Measurements from ENCODE around the gene HNRNPAB.
A peak's percentile ranks its signal among the peaks of the same experiment; 100 is the strongest.
"Not testable (repeated sequence)": the region's sequence is repeated elsewhere in the genome, so short reads cannot be mapped to it uniquely, and the experiment has no call there.

HNRNPAB gene

DNA sequence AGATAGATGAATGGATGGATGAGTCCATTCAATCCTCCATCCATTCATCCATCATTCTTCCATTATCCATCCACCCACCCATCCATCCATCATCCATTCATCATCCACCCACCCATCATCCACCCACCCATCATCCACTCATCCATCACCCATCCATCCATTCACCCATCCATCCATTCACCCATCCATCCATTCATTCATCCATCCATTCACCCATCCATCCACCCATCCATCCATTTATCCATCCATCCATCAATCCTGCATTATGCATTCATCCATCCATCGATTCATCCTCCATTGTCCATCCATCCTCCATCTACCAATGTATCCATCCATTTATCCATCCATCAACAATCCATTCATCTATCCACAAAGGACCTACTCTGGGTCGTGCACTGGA lies 41.1 kb downstream of the HNRNPAB start:
- no peak for DNase-seq (ENCODE audit: low spot score)

DNA sequence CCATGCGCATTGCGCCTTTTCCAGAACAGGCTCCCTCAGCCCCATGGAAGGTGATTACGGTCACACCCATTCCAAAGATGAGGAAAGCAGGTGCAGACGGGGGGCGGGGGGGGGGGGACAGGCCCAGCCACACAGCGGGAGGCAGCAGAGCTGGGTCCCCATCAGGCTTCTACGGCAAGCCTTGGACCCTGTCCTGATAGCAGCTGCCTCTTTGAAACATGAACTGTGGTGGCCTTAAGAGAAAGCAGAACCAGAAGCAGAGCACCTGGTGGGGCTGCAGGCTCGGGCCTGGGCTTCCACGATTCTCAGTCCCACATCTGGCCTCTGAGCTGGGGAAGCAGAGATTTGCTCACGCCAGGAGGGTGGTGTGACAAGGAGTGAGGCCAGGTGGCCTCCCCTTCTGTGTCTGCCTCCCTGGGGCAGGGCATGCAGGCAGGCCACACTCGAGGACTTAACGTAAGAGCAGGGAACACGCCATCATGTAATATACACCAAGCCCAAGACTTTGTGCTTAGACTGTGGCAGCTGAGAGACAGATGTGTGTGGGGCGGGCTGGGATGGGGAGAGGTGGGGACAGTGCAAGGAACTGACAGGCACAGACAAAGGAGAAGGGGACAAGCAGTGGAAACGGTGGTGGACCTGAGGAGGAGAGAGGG lies 42.4 kb downstream of the HNRNPAB start:
- DNase-seq (ENCODE audit: low spot score) = no peak

- DNase-seq (ENCODE audit: low spot score) = peak; percentile 40
Measured at GRCh38 chr5:178247481-178248456, 43.4 kb downstream of the HNRNPAB start.

GRCh38 chr5:178248750-178249149 lies 44.4 kb downstream of the HNRNPAB start:
- DNase-seq (ENCODE audit: low spot score) = no peak

GRCh38 chr5:178249191-178249989 lies 45.1 kb downstream of the HNRNPAB start:
- peak; percentile 61 for DNase-seq (ENCODE audit: low spot score)

DNA sequence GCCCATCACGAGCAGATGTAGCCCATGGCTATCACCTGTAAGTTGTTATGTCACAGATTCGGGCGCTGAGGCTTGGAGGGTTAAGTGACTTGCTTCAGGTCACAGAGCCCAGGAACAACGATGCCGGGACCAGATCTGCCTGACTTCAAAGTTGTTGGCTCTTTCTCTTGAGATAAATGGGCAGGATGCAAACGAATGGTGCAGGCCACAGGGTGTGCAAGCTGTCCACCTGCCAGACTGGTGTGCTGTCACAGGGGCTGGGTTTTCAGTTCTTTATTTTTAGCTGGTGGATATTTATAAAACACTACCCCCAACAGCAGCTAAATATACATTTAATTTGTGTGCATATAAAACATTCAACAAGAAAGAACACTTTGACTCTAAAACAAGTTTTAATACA lies 45.9 kb downstream of the HNRNPAB start:
- DNase-seq (ENCODE audit: low spot score) = no peak

DNA sequence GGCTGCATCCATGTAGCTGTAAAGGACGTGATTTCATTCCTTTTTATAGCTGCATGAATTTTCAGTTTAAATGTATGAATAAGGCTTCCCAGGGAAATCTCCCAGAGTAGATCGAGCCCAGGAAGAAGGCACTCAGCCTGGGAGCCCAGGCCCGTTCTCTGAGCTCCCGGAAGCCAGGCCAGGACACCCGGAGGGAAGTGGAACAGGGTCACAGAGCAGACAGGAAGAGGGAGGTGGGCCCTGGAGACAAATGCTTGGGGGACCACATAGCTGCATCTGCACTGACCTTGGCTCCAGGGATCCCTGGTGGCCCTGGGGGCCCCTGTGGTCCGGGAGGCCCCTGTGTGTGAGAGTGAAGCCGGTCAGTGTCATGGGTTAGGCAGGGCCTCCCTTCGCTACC lies 47.9 kb downstream of the HNRNPAB start:
- DNase-seq (ENCODE audit: low spot score) = no peak

DNA sequence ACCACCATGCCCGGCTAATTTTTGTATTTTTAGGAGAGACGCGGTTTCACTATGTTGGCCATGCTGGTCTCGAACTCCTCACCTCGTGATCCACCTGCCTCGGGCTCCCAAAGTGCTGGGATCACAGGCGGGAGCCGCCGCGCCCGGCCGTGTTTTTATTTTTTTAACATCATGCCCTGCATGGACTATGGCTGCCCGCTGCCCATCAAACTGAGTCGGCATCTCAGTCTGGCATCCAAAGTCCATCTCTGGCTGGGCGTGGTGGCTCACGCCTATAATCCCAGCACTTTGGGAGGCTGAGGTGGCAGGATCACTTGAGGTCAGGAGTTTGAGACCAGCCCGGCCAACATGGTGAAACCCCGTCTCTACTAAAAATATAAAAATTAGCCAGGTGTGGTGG lies 49.3 kb downstream of the HNRNPAB start:
- not testable (repeated sequence) for DNase-seq (ENCODE audit: low spot score)

GRCh38 chr5:178256746-178257145 lies 52.4 kb downstream of the HNRNPAB start:
- DNase-seq (ENCODE audit: low spot score) = no peak

GRCh38 chr5:178257650-178258049 lies 53.3 kb downstream of the HNRNPAB start:
- DNase-seq (ENCODE audit: low spot score) = no peak

DNA sequence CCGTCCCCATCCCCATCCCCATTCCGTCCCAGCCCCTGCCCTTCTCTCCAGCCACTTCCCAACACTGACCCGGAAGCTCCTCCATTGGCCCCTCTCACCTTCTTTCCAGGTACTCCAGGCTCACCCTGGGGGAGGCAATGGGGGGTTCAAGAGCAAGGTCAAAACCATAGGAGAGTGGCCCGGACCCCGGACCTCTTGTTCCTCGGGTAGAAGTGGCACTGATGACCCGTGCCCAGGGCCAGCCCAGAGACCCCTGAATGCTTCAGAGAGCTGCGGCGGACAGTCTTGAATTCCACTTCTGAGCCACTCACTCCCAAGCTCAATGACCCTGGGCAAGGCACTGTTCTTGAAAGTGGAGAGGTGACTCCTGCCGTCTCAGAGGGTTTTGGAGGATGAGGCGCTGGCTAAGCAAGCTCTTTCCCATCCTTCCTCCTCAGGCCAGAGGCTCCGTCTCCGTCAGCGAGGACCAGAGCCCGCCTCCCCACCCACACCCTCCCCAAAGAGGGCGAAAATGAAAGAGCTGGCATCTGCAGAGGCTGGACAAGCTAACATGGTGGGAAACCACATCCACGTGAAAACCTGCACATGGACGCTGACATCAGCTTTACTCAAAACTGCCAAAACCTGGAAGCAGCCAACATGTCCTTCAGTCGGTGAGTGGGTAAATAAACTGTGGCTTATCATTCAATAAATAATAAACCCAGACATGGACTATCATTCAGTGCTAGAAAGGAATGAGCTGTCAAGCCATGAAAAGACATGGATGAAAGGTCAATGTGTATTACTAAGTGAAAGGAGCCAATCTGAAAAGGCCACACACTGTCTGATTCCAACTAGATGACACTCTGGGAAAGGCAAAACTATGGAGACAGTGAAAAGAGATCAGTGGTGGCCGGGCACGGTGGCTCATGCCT lies 55.5 kb downstream of the HNRNPAB start:
- no peak for DNase-seq (ENCODE audit: low spot score)

All from CD4-positive, alpha-beta T cell treated with Interleukin-2 at 100 ng/mL for 4 hours (primary cell).